Activated CD8-positive, alpha-beta memory T cell treated with anti-CD3 and anti-CD28 coated beads, Interleukin-2, amount 10 ng/mL, durations not matched to agents 7 days and 5 days (primary cell): ENCODE measurements around the gene AKT1. TPM values are rescaled to one million over a fixed set of nuclear protein-coding genes. Genes with fewer than 3 reads are reported as not detected.

ENCODE experiments used
- ATAC-seq: fragments of 150-1000 bp; cut with Tn5 transposase; one replicate; pipeline ENCODE4 v1.10.0; 2021; ENCODE audit warnings: moderate library complexity
- CTCF ChIA-PET: fragments of 350-600 bp; sonication (Branson Sonifier 250); formaldehyde crosslinking; loops from one replicate; lab custom pipeline; 2021; ENCODE audit warnings: antibody characterized with exemption; lab: Charles Lee
- DNase-seq: peaks from one replicate; pipeline ENCODE4 v3.0.0-alpha.2; 2020
- H3K27ac Mint-ChIP-seq: one replicate; pipeline ENCODE4 v1.8.0; 2021; ENCODE audit warnings: mild to moderate bottlenecking, mixed read lengths
- H3K27me3 Mint-ChIP-seq: one replicate; pipeline ENCODE4 v1.8.0; 2021; ENCODE audit warnings: mixed read lengths
- H3K36me3 Mint-ChIP-seq: one replicate; pipeline ENCODE4 v1.8.0; 2021; ENCODE audit warnings: mild to moderate bottlenecking, mixed read lengths
- H3K4me1 Mint-ChIP-seq: one replicate; pipeline ENCODE4 v1.8.0; 2021; ENCODE audit warnings: mixed read lengths
- H3K4me3 Mint-ChIP-seq: one replicate; pipeline ENCODE4 v1.8.0; 2021; ENCODE audit warnings: mild to moderate bottlenecking, moderate library complexity, mixed read lengths
- H3K9me3 Mint-ChIP-seq: one replicate; pipeline ENCODE4 v1.8.0; 2022; ENCODE audit warnings: low read depth, mixed read lengths
- total RNA-seq, 2 experiments: library from RNA; stranded (reverse); gene quantifications; one replicate each; pipeline ENCODE4 v1.2.3, GENCODE V29; 2021

AKT1 gene
- total RNA-seq, 2 experiments from 2014 or later: 178 to 202 TPM

DNA sequence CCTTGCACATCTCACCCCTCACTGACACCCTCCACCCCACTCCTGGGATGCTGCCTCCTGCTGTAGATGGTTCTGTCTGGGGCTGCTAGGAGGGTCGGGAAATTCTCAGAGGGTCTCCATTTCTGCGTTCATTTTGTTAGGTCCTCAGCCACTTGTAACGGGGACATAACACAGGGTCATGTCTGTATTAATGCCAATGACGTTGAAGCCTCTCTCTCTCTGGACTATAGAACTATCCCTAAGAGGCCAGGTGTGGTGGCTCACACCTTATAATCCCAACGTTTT, 28.0 kb downstream of the AKT1 start:
- CTCF ChIA-PET: interaction anchor here (1.4 to 6.3 kb wide), 3 partner anchors 11 to 102 kb away, joined by 4 to 124 read pairs (median 76); partner anchors contain the start of gene SIVA1
- Mint-ChIP-seq H3K27ac (no peak overlapping the region), H3K9me3 (no peaks in the 10 kb centered on the region), H3K4me1 (peaks cover 5% of the 10 kb centered on the region), H3K27me3 (no peaks in the 10 kb centered on the region), H3K4me3 (no peak overlapping the region), H3K36me3 (peaks cover 28% of the 10 kb centered on the region)
- ATAC-seq: no peak
- no peak for DNase-seq

DNA sequence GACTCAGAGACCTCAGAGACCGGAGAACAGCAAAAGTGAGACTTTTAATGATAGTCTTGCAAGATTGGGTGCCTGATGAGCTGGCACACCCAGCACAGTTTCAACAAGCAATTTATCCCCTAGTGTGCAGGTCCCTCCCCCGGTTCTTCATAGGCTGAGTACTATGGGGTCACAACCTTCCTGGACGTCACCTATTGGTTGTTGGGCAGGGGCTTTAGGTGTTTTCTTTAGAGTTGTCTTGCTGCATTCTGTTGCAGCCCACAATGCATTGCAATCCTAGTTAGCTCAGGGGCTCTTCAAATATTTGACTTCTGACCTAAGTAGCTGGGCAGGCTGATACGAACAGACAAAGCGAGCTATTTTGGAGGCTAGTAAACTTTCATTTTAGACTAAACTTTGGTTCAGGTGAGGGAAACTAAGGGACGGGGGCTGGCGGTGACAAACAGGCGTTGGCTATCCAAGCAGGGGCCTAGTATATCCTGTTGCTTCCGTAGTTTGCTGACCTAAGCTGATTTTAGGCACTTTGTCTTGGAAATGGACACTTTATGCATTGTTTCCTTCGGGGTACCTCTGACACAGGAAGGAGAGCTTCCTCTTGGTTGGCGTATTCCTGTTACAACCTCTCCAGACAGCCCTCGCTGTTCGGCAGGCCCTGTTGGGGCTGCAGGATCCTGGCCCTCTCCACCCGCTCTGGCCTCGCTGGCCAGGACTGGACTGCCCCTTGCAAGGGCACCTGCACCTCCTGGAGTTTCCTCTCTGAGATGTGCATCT, 28.5 kb downstream of the AKT1 start:
- CTCF ChIA-PET: interaction anchor here (1.3 to 6.3 kb wide), 5 partner anchors 11 to 60 kb away, joined by 3 to 124 read pairs (median 4); partner anchors contain the start of genes SIVA1 and ZBTB42
- Mint-ChIP-seq H3K36me3 (peaks cover 26% of the 10 kb centered on the region), H3K9me3 (no peaks in the 10 kb centered on the region), H3K4me3 (no peak overlapping the region), H3K27me3 (no peaks in the 10 kb centered on the region), H3K4me1 (peaks cover 5% of the 10 kb centered on the region), H3K27ac (no peak overlapping the region)
- DNase-seq (no peak), ATAC-seq (no peak)

GRCh38 chr14:104766256-104766862, 29.2 kb downstream of the AKT1 start:
- no peaks in the 10 kb centered on the region for H3K27me3 Mint-ChIP-seq
- H3K9me3 Mint-ChIP-seq: no peaks in the 10 kb centered on the region
- no peak overlapping the region for H3K27ac Mint-ChIP-seq
- peaks cover 5% of the 10 kb centered on the region for H3K4me1 Mint-ChIP-seq
- no peak overlapping the region for H3K4me3 Mint-ChIP-seq
- H3K36me3 Mint-ChIP-seq: peaks cover 19% of the 10 kb centered on the region
- CTCF ChIA-PET: interaction anchor here (1.0 to 6.3 kb wide), 6 partner anchors 10 to 61 kb away, joined by 3 to 124 read pairs (median 4); partner anchors contain the start of genes SIVA1 and ZBTB42
- DNase-seq (no peak), ATAC-seq (no peak)

- DNase-seq: no peak
- H3K4me3 Mint-ChIP-seq: no peak overlapping the region
- H3K9me3 Mint-ChIP-seq: no peaks in the 10 kb centered on the region
- CTCF ChIA-PET: interaction anchor here (1.0 to 6.3 kb wide), 5 partner anchors 9 to 62 kb away, joined by 3 to 124 read pairs (median 4); partner anchors contain the start of gene SIVA1
- no peaks in the 10 kb centered on the region for H3K27me3 Mint-ChIP-seq
- ATAC-seq: no peak
- no peak overlapping the region for H3K27ac Mint-ChIP-seq
- peaks cover 12% of the 10 kb centered on the region for H3K36me3 Mint-ChIP-seq
- peaks cover 5% of the 10 kb centered on the region for H3K4me1 Mint-ChIP-seq
These were observed 30.0 kb downstream of the AKT1 start for GRCh38 chr14:104765517-104765916.

DNA sequence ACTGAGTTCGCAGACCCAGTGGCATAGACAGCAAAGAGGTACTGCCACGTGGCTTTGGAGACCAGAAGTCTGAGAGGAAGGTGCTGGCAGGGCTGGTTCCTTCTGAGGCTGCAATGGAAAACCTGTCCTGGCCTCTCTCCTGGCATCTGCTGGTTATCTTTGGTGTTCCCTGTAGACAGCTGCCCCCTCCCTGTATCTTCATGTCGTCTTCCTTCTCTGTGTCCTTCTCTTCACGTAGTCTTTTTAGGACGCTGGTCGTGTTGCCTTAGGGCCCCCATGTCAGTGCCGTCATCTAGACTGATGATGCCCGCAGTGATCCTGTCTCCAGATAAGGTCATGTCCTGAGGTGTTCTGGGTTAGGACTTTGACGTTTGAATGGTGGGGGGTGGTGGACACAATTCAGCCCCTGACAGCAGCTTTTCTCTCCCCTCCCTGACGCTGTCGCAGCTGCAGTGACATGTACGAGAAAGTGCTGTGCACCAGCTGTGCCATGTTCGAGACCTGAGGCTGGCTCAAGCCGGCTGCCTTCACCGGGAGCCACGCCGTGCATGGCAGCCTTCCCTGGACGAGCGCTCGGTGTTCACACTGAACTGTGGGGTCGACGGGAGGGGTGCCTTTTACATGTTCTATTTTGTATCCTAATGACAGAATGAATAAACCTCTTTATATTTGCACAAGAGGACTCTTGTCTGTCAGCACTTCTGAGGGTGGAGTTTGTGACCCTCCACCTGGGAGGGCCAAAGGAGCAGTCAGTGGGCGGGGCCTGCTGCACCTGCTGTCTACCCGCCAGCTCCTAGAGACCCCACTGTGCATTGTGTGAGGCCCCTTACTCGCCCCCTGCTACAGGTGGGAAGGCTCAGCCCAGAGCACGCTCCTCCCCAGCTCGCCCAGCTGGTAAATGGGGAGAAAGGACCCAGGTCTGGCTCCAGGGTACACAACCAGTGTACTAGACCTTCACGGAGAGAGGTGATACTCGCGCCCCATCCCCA, 36.3 kb downstream of the AKT1 start:
- DNase-seq: no peak
- no peak overlapping the region for H3K4me3 Mint-ChIP-seq
- no peak overlapping the region for H3K27ac Mint-ChIP-seq

DNA sequence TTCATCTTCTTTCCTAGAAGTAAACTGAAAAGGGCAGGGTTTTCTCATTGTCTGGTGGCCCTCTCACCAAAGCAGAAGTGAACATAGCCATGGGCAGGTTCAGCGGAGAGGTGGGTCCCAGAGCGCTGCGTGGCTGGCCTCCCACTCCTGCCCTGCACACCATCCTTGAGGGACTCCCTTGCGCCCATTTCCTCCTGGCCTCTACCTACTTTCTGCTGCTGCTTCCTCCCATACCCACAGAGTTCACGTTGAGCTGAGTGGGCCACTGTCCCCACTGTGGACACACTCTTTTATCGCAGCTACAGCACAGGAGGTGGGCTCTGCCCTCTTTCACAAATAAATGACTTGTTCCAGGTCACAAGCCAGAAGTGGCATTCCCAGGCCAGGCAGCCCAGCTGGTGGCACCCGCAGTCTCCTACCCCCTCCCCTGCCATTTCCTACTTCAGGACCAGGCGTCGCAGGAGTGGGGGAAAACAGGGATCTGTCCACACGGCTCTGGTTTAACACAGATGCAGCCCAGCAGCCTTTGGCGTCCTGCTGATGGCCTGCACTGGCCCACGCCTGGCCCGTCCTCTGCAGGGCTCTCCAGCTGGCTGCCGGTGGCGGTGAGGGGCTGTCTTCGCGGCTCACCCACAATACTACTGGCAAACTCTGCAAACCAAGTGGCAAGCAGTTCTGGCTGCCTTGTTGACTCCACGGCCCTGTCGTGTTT, 37.7 kb downstream of the AKT1 start:
- ATAC-seq (no peak), DNase-seq (no peak)
- no peak overlapping the region for H3K4me3 Mint-ChIP-seq
- peaks cover 24% of the 10 kb centered on the region for H3K36me3 Mint-ChIP-seq
- peaks cover 42% of the 10 kb centered on the region for H3K4me1 Mint-ChIP-seq
- no peaks in the 10 kb centered on the region for H3K9me3 Mint-ChIP-seq
- H3K27me3 Mint-ChIP-seq: no peaks in the 10 kb centered on the region
- CTCF ChIA-PET: interaction anchor here (8.9 kb wide), 1 partner anchor 9 kb away, joined by 76 read pairs; no protein-coding TSS in a partner anchor
- H3K27ac Mint-ChIP-seq: peak overlapping the region; percentile 40

More for the DNA sequence above, 36.3 kb downstream of the AKT1 start:
- Mint-ChIP-seq H3K36me3 (peaks cover 25% of the 10 kb centered on the region), H3K4me1 (peaks cover 34% of the 10 kb centered on the region), H3K27me3 (no peaks in the 10 kb centered on the region), H3K9me3 (no peaks in the 10 kb centered on the region)
- ATAC-seq: no peak
- CTCF ChIA-PET: interaction anchor here (8.9 kb wide), 1 partner anchor 8 kb away, joined by 76 read pairs; no protein-coding TSS in a partner anchor

DNA sequence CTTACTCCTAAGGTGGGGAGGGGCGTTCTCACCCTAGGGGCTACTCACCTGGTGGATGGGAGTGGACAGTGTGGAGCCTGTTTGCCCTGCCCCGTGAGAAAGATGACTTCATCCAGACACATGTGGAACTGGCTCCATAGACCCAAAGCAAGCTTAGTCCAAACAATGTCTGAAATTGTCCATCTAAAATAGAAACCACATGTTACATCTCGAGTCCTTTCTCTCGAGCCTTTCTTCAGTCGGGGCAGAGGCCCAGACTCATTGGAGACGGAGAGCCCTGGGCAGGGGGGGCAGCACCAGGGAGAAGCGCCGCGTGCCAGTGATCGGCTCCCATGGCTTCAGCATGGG, 38.3 kb downstream of the AKT1 start:
- no peak overlapping the region for H3K4me3 Mint-ChIP-seq
- peaks cover 42% of the 10 kb centered on the region for H3K4me1 Mint-ChIP-seq
- CTCF ChIA-PET: interaction anchor here (0.6 to 8.9 kb wide), 2 partner anchors 10 to 69 kb away, joined by 3 to 76 read pairs; no protein-coding TSS in a partner anchor
- H3K9me3 Mint-ChIP-seq: no peaks in the 10 kb centered on the region
- H3K27me3 Mint-ChIP-seq: no peaks in the 10 kb centered on the region
- peaks cover 22% of the 10 kb centered on the region for H3K36me3 Mint-ChIP-seq
- H3K27ac Mint-ChIP-seq: peak overlapping the region; percentile 77
- DNase-seq: no peak
- no peak for ATAC-seq

GRCh38 chr14:104756477-104757237, 38.9 kb downstream of the AKT1 start:
- DNase-seq (peak; percentile 70), ATAC-seq (no peak)
- no peaks in the 10 kb centered on the region for H3K27me3 Mint-ChIP-seq
- peaks cover 42% of the 10 kb centered on the region for H3K4me1 Mint-ChIP-seq
- CTCF ChIA-PET: interaction anchor here (0.6 to 8.9 kb wide), 3 partner anchors 11 to 69 kb away, joined by 3 to 76 read pairs (median 6); partner anchors contain the start of gene ADSS1
- peaks cover 20% of the 10 kb centered on the region for H3K36me3 Mint-ChIP-seq
- no peaks in the 10 kb centered on the region for H3K9me3 Mint-ChIP-seq
- H3K4me3 Mint-ChIP-seq: no peak overlapping the region
- peak overlapping the region; percentile 77 for H3K27ac Mint-ChIP-seq

- H3K27me3 Mint-ChIP-seq: no peaks in the 10 kb centered on the region
- CTCF ChIA-PET: interaction anchor here (1.6 to 8.9 kb wide), 4 partner anchors 8 to 32 kb away, joined by 4 to 76 read pairs (median 9); partner anchors contain the start of gene ADSS1
- no peaks in the 10 kb centered on the region for H3K9me3 Mint-ChIP-seq
- ATAC-seq (no peak), DNase-seq (no peak)
- H3K27ac Mint-ChIP-seq: no peak overlapping the region
- H3K4me1 Mint-ChIP-seq: peaks cover 42% of the 10 kb centered on the region
- no peak overlapping the region for H3K4me3 Mint-ChIP-seq
- peaks cover 19% of the 10 kb centered on the region for H3K36me3 Mint-ChIP-seq
These were observed 39.9 kb downstream of the AKT1 start for GRCh38 chr14:104755621-104756020.

DNA sequence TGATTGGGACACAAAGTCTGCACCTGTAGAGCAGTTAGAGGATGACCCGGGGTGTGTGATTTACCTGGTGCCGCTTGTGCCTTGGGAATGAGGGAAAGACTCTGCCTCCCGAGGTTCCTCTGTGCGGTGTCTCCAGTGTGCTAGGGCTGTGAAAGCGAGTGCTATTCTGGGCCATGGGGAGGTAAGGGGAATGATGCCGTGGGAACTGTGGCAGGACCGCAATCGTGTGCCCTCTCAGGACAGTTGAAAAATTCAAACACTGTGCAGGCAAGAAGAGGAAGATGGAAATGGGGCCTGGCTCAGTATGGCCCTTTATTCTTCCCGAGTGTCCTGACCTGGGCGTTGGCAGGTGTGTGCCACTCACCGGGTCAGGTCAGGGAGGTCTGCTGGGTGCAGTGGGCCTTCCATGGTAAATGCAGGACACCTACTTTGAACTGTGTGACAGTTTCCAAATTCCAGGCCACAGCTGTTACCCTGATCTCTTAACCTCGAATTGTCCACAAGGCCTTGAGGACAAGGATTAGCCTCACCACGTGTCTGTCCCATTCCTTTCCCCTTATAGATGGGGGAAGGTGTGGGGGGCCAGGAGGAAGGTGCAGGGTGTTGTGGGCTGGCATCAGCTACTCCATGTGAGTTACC, 41.2 kb downstream of the AKT1 start:
- Mint-ChIP-seq H3K4me3 (peak overlapping the region; percentile 87), H3K36me3 (peaks cover 17% of the 10 kb centered on the region), H3K4me1 (peaks cover 45% of the 10 kb centered on the region), H3K27me3 (no peaks in the 10 kb centered on the region), H3K27ac (peak overlapping the region; percentile 84), H3K9me3 (no peaks in the 10 kb centered on the region)
- DNase-seq (no peak), ATAC-seq (no peak)
- CTCF ChIA-PET: interaction anchor here (1.1 to 8.9 kb wide), 5 partner anchors 9 to 72 kb away, joined by 3 to 76 read pairs (median 12); no protein-coding TSS in a partner anchor

GRCh38 chr14:104753528-104754212, 41.9 kb downstream of the AKT1 start:
- Mint-ChIP-seq H3K9me3 (no peaks in the 10 kb centered on the region), H3K27me3 (no peaks in the 10 kb centered on the region), H3K27ac (peak overlapping the region; percentile 84), H3K36me3 (peaks cover 15% of the 10 kb centered on the region), H3K4me1 (peaks cover 45% of the 10 kb centered on the region), H3K4me3 (peak overlapping the region; percentile 87)
- DNase-seq (peak; percentile 49), ATAC-seq (no peak)
- CTCF ChIA-PET: interaction anchor here (1.1 to 8.9 kb wide), 9 partner anchors 10 to 73 kb away, joined by 3 to 76 read pairs (median 4); no protein-coding TSS in a partner anchor
